Measurements from ENCODE around the gene RGL2. TPM values are rescaled to one million over a fixed set of nuclear protein-coding genes. Genes with fewer than 3 reads are reported as not detected.
A peak's percentile ranks its signal among the peaks of the same experiment; 100 is the strongest.

The RGL2 gene
- total and polyA plus RNA-seq, 2 donors (not counting 3 experiments of a cell fraction or from before 2014, with no cell fraction given) = 87.7 to 90.3 TPM

GRCh38 chr6:33279257-33279695 is 19.5 kb downstream of the RGL2 start:
- H2AFZ ChIP-seq (ENCODE audit: low read depth, low read length) = no peak overlapping the region
- DNase-seq (ENCODE audit: low read depth, low spot score) (no peak), FAIRE-seq (no peak)
- BruUV-seq (replicated peaks) = TSS peak; percentile 11
- dilution Hi-C loops (cut with MboI; ENCODE audit: extremely low pct_ligation_motif_present, low sequenced_read_pairs) (no loop called here), intact Hi-C loops (cut with micrococcal nuclease) (no loop called here)
- H3K4me1 ChIP-seq (ENCODE audit: control insufficient read depth, extremely low read depth, insufficient read depth, low read length) = peaks cover 25% of the 10 kb centered on the region
- H4K20me1 ChIP-seq (replicated peaks; ENCODE audit: control insufficient read depth, extremely low read depth, insufficient read depth, low read length) = no peaks in the 10 kb centered on the region
- no peaks in the 10 kb centered on the region for H3K9me1 ChIP-seq (replicated peaks; ENCODE audit: control insufficient read depth, extremely low read depth, insufficient read depth, low read length)
- no peak overlapping the region for H3K4me3 ChIP-seq (replicated peaks in 1 of 3; ENCODE audit: insufficient read depth in 1 of 3, low read depth in 1 of 3, low read length in 3 of 3)
- no peaks in the 10 kb centered on the region for H3K27me3 ChIP-seq (ENCODE audit: control insufficient read depth in 2 of 2, insufficient read depth in 2 of 2, low read length in 2 of 2)
- CTCF ChIA-PET = interaction anchor here (1.0 to 4.0 kb wide), 4 partner anchors 10 to 146 kb away, joined by 3 to 39 read pairs (median 6); partner anchors contain the start of genes PFDN6, RGL2 and WDR46
- no peaks in the 10 kb centered on the region for H3K9me3 ChIP-seq (replicated peaks; ENCODE audit: control insufficient read depth, insufficient read depth, low read length)
- H3K9ac ChIP-seq (replicated peaks; ENCODE audit: extremely low read depth, insufficient read depth, low read length) = no peak overlapping the region
- peaks cover 16% of the 10 kb centered on the region for H3K79me2 ChIP-seq (ENCODE audit: control insufficient read depth, insufficient read depth, low read length)
- H3K36me3 ChIP-seq (ENCODE audit: control insufficient read depth in 2 of 2, extremely low read depth in 1 of 2, insufficient read depth in 2 of 2, low read length in 2 of 2) = peaks cover 3 to 36% of the 10 kb centered on the region in 2 experiments
- POLR2A ChIA-PET = interaction anchor here (2.3 kb wide), 1 partner anchor 20 kb away, joined by 8 read pairs; no protein-coding TSS in a partner anchor
- no peak overlapping the region for H3K4me2 ChIP-seq (ENCODE audit: insufficient read depth, low read length)
- H3K27ac ChIP-seq (ENCODE audit: insufficient read depth, low read depth, low read length) = no peak overlapping the region
- TF ChIP-seq GATA2 (IDR thresholded peaks at IDR 0.05; ENCODE audit: insufficient read depth, insufficient read length, low read depth, low read length) = no peak
- TF ChIP-seq MYC (IDR thresholded peaks at IDR 0.05; ENCODE audit: low read depth, low read length) = no peak
- no peak for TF ChIP-seq CTCF (IDR thresholded peaks at IDR 0.05; ENCODE audit: extremely low read depth in 1 of 2, insufficient read depth in 1 of 2, low read depth in 1 of 2, low read length in 2 of 2)
- no peak for TF ChIP-seq POLR2AphosphoS5 (IDR thresholded peaks at IDR 0.05; ENCODE audit: insufficient read depth, low read depth, low read length)
- TF ChIP-seq, protein P1, sequence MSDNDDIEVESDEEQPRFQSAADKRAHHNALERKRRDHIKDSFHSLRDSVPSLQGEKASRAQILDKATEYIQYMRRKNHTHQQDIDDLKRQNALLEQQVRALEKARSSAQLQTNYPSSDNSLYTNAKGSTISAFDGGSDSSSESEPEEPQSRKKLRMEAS (IDR thresholded peaks at IDR 0.05; ENCODE audit: insufficient read depth, insufficient read length) = no peak
- TF ChIP-seq FOS (IDR thresholded peaks at IDR 0.05; ENCODE audit: borderline replicate concordance, insufficient read depth, low read length) = no peak
- no peak for TF ChIP-seq POLR2A (IDR thresholded peaks at IDR 0.05; ENCODE audit: low read depth, low read length)
- no peak for TF ChIP-seq JUN (IDR thresholded peaks at IDR 0.05; ENCODE audit: borderline replicate concordance, insufficient read depth, insufficient read length, low read depth)

Measured in endothelial cell of umbilical vein (primary cell).